22Rv1 (cell line): ENCODE data around the gene CALCOCO1.

Experiments used
- H3K27ac ChIP-seq: fragments of 450-650 bp; 2 replicates; pipeline ENCODE4 v1.5.1; 2017
- ZFX ChIP-seq: fragments of 450-650 bp; IDR thresholded peaks from 2 replicates; pipeline ENCODE4 v1.6.1; 2017; ENCODE audit warnings: antibody characterized with exemption, borderline replicate concordance
- TF ChIP-seq, protein P1 (sequence below): fragments of 450-650 bp; IDR thresholded peaks from 2 replicates; pipeline ENCODE4 v1.5.1; 2017; ENCODE audit warnings: mild to moderate bottlenecking

The CALCOCO1 gene

DNA sequence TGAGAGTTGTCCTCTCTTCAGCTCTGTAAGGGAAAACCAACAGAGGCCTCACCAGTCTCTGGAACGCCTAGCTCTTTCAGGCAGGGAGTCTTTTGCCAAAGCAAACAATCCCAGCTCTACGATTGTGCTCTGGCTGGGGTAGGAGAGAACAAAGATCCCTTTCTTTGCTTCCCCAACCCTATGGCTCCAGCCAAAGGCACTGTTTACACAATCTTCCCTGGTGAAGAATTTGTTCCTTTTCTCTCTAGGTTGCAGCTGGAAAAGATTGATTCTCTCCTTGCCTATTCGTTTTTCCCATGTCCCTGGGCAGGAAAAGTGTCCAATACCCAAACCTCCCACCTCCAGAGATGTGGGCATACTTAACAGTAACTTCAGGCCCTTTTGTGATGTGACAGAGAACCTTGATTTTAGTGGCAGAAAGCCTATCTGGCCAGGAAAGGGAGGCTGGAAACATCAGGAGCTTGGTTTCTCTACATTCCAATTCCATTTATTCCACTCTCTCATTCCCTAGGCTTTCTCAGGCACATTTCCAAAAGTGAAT lies 68.2 kb downstream of the CALCOCO1 start:
- H3K27ac ChIP-seq, result peak overlapping the region; percentile 99
- TF ChIP-seq, protein P1, sequence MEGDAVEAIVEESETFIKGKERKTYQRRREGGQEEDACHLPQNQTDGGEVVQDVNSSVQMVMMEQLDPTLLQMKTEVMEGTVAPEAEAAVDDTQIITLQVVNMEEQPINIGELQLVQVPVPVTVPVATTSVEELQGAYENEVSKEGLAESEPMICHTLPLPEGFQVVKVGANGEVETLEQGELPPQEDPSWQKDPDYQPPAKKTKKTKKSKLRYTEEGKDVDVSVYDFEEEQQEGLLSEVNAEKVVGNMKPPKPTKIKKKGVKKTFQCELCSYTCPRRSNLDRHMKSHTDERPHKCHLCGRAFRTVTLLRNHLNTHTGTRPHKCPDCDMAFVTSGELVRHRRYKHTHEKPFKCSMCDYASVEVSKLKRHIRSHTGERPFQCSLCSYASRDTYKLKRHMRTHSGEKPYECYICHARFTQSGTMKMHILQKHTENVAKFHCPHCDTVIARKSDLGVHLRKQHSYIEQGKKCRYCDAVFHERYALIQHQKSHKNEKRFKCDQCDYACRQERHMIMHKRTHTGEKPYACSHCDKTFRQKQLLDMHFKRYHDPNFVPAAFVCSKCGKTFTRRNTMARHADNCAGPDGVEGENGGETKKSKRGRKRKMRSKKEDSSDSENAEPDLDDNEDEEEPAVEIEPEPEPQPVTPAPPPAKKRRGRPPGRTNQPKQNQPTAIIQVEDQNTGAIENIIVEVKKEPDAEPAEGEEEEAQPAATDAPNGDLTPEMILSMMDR, result no peak
- no peak for TF ChIP-seq ZFX
